ENCODE data around the gene POC1A.
"Not testable (repeated sequence)": the region's sequence is repeated elsewhere in the genome, so short reads cannot be mapped to it uniquely, and the experiment has no call there.

POC1A gene

DNA sequence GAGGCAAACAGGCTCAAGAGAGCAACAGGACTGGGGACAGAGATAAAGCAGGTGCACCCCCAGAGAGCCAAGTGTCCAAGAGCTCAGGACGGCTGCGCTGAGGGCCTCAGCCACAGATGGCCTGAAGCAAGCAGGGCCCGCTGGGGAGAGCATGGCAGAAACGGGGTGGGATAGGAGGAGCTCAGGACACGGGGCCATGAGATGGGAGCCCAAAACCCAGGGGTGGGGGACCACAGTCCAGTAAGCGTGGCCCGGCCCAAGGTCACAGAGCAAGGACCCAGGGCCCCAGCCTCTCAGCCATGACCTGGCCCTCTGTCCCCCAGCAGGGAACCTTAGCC is 107.4 kb downstream of the POC1A start:
- DNase-seq (ENCODE audit: low read depth in 2 of 2), result no peak

- DNase-seq (ENCODE audit: low read depth in 2 of 2), result no peak
Observed at GRCh38 chr3:52046186-52046901, 107.9 kb downstream of the POC1A start.

- no peak for DNase-seq (ENCODE audit: low read depth in 2 of 2)
Observed at GRCh38 chr3:52044869-52045619, 109.2 kb downstream of the POC1A start.

GRCh38 chr3:52043750-52044149 is 110.5 kb downstream of the POC1A start:
- no peak for DNase-seq (ENCODE audit: low read depth in 2 of 2)

DNA sequence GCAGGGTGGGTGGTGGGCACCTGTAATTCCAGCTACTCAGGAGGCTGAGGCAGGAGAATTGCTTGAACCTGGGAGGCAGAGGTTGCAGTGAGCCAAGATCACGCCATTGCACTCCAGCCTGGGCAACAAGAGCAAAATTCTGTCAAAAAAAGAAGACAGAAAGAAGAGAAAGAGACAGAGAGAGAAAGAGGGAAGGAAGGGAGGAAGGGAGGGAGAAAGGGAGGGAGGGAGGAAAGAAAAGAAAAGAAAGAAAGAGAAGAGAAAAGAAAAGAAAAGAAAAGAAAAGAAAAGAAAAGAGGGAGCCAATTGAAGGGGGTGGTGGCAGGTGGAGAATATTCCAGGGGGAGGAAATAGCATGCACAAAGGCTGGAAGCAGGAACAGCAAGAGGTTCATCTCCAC is 111.2 kb downstream of the POC1A start:
- not testable (repeated sequence) for DNase-seq (ENCODE audit: low read depth in 2 of 2)

GRCh38 chr3:52041118-52041731 is 113.0 kb downstream of the POC1A start:
- no peak for DNase-seq (ENCODE audit: low read depth in 2 of 2)

GRCh38 chr3:52040600-52040999 is 113.6 kb downstream of the POC1A start:
- no peak for DNase-seq (ENCODE audit: low read depth in 2 of 2)

DNA sequence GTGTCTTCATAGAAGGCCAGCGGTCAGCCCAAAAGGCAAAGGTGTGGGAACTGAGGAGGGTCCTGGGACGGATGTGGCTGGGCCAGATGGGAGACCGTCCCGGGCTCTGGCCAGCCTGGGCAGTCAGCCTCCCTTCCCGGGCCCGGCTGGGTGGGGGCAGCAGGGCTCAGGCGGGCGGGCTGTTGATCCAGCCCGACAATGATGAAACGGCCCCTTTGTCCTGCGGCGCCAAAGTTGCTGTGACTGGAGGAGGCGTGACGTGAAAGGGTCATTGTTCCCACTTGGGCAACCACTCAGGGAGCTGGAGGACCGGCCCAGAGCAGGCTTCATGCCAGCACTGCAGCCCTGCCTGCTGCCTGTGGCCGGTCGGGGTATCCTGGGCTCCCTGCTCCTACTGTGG is 114.4 kb downstream of the POC1A start:
- no peak for DNase-seq (ENCODE audit: low read depth in 2 of 2)

- DNase-seq (ENCODE audit: low read depth in 2 of 2), result no peak
Observed at GRCh38 chr3:52039426-52039825, 114.8 kb downstream of the POC1A start.

- no peak for DNase-seq (ENCODE audit: low read depth in 2 of 2)
Observed at GRCh38 chr3:52038227-52038626, 116.0 kb downstream of the POC1A start.

GRCh38 chr3:52037291-52037690 is 116.9 kb downstream of the POC1A start:
- DNase-seq (ENCODE audit: low read depth in 2 of 2), result no peak

DNA sequence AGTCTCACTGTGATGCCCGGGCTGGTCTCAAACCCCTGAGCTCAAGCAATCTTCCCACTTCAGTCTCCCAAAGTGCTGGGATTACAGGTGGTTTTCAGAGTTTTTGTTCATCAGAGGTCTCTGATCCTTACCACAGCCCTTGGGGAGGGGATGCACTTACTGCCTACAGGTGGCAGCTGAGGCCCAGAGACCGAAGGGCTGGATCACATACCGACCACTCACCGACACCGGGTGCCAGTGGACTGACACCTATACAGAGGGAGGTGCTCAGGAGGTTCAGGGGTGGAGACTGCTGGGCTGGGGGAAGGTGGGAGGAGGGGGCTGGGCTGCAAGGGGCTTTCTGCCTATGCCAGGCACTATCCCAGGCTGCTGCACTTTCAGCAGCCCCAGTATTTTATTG is 117.4 kb downstream of the POC1A start:
- no peak for DNase-seq (ENCODE audit: low read depth in 2 of 2)

DNA sequence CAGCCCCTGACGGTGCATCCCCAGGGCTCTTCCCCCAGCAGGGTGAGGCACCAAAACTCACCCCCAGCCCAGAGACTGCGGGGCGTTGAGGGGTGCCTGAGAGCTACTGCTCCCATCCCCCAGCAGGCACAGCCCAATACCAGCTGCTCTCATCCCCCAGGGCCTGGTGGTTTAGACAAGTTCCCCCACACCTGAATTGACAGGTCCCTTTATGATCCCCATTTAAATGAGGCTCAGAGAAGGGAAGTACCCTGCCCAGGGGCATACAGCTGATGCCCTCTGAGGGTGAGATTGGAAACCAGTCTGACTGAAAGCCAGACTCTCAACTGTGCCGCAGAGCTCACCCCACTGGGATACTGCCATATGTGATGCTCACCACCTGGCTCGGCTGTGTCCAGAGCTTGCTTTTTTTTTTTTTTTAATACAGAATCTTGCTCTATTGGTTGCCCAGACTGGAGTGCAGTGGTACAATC is 118.0 kb downstream of the POC1A start:
- no peak for DNase-seq (ENCODE audit: low read depth in 2 of 2)

GRCh38 chr3:52034651-52035050 is 119.6 kb downstream of the POC1A start:
- no peak for DNase-seq (ENCODE audit: low read depth in 2 of 2)

DNA sequence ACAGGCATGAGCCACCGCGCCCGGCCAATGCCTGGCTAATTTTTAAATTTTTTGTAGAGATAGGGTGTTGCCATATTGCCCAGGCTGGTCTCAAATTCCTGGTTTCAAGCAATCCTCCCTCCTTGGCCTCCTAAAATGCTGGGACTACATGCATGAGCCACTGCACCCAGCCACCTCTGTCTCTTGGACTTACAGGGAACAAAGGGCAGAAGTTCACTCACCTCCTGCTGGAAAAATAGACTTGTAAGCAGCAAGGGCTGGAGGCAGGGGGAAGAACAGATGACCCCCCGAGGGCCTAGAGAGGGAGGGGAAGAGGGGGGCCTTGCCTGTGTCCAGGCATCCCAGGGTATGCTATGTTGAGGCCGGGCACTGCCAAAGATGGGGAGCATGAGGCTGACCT is 120.0 kb downstream of the POC1A start:
- DNase-seq (ENCODE audit: low read depth in 2 of 2), result no peak

GRCh38 chr3:52033748-52034147 is 120.5 kb downstream of the POC1A start:
- DNase-seq (ENCODE audit: low read depth in 2 of 2), result not testable (repeated sequence)

DNA sequence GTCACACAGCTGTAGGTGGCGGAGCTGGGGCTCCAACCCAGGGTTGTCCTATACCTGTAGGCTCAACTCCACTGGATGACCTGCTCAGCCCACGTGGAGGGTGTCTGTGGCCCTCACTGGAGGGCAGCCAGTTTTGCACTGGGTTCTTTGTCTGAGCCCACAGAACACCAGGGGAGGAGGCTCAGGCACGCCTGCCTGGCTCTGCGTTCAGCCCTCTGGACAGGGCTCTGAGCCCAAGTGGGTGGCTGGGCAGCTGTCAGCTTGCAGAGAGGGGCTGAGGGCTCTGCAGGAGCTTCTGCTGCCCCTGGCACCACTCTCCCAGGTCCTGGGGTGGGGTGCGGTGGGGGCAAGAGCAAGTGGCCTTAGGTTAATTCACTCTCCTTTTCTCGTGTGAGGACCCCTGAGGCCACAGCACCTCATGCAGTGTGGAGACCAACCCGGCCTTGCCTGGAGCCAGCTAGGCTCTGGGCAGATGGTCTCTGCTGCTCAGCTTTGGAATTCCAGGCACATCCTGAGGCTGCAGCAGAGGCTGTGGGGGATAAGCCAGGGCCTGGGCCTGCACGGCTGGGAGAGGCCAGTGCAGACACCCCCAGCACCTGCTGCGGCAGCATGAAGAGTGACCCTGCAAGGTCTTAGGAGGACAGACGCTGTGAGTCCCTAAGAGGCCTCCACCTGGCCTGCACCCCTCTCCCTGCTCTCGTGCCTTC is 121.4 kb downstream of the POC1A start:
- no peak for DNase-seq (ENCODE audit: low read depth in 2 of 2)

DNA sequence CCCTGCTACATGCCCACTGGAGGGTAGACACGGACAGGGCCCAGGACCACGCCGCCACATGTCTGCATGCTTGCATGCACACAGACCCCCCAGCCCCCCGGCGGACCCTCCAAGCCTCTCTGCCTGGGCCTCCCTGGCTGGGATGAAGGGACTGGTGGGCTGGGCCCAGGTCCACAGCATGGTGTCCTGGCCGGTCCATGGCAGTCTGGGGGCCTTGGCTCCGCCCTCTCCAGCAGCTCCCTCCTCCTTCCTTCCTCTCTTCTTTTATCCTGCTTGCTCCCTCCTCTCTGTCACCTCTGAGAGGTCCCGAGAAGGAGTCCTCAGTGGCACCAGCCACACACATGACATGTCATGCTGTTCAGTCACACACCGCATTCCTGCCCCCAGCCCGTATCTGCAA is 122.3 kb downstream of the POC1A start:
- no peak for DNase-seq (ENCODE audit: low read depth in 2 of 2)

DNA sequence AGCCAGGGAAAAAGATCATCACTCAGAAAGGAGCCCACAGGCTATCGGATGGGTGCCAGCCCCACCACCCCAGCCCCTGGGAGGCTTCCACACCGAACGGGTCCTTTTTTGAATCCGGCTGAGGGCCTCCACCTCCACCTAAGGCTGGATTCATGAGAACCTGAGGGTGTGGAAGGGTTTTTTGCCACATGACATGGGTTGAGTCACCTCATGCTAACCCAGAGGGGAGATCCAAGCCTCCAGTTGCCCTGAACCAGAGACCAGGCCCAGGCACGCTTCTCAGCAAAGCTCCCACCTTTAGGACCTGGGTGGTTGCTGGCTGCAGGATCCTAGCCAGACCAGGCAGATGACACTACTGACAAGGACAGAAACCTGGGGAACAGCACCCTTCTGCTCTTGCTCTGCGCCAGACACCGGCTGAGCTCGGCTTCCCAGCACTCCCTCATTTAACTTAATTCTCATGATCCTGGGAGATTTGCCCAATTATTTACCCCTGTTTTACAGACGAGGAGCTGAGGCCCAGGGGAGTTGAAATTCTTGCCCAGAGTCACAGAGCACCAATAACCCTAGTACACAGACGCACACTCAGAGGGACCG is 123.4 kb downstream of the POC1A start:
- DNase-seq (ENCODE audit: low read depth in 2 of 2), result no peak

GRCh38 chr3:52029535-52029934 is 124.7 kb downstream of the POC1A start:
- no peak for DNase-seq (ENCODE audit: low read depth in 2 of 2)

- no peak for DNase-seq (ENCODE audit: low read depth in 2 of 2)
Observed at GRCh38 chr3:52029053-52029452, 125.2 kb downstream of the POC1A start.

GRCh38 chr3:52028572-52028971 is 125.7 kb downstream of the POC1A start:
- no peak for DNase-seq (ENCODE audit: low read depth in 2 of 2)

Data from stimulated activated CD8-positive, alpha-beta memory T cell treated with anti-CD3 and anti-CD28 coated beads, Interleukin-7, amount 100 ng/mL, for 1 hour (primary cell).